ENCODE results near the gene UGT2A3.

UGT2A3 gene

GRCh38 chr4:68909385-68909784 is 42.2 kb downstream of the UGT2A3 start:
- H3K27ac ChIP-seq, result no peak overlapping the region
- no peak overlapping the region for H3K4me3 ChIP-seq (ENCODE audit: low read depth in 1 of 2, low read length in 1 of 2)
- TF ChIP-seq CTCF (IDR thresholded peaks at IDR 0.05), result no peak
- H3K9me3 ChIP-seq, result no peaks in the 10 kb centered on the region
- H3K27me3 ChIP-seq, result no peaks in the 10 kb centered on the region
- no peaks in the 10 kb centered on the region for H3K36me3 ChIP-seq
- H3K4me1 ChIP-seq (ENCODE audit: control insufficient read depth in 1 of 2, insufficient read depth in 1 of 2, low read depth in 1 of 2, low read length in 1 of 2), result no peaks in the 10 kb centered on the region

- Histone ChIP-seq H3K4me3 (ENCODE audit: low read depth in 1 of 2, low read length in 1 of 2) (no peak overlapping the region), H3K9me3 (no peaks in the 10 kb centered on the region), H3K4me1 (ENCODE audit: control insufficient read depth in 1 of 2, insufficient read depth in 1 of 2, low read depth in 1 of 2, low read length in 1 of 2) (no peaks in the 10 kb centered on the region), H3K27me3 (no peaks in the 10 kb centered on the region), H3K36me3 (no peaks in the 10 kb centered on the region), H3K27ac (no peak overlapping the region)
- TF ChIP-seq CTCF (IDR thresholded peaks at IDR 0.05), result no peak
Observed at GRCh38 chr4:68907788-68908700, 43.6 kb downstream of the UGT2A3 start.

- H3K36me3 ChIP-seq, result no peaks in the 10 kb centered on the region
- TF ChIP-seq CTCF (IDR thresholded peaks at IDR 0.05), result no peak
- no peaks in the 10 kb centered on the region for H3K27me3 ChIP-seq
- H3K9me3 ChIP-seq, result no peaks in the 10 kb centered on the region
- no peaks in the 10 kb centered on the region for H3K4me1 ChIP-seq (ENCODE audit: control insufficient read depth in 1 of 2, insufficient read depth in 1 of 2, low read depth in 1 of 2, low read length in 1 of 2)
- H3K4me3 ChIP-seq (ENCODE audit: low read depth in 1 of 2, low read length in 1 of 2), result no peak overlapping the region
- no peak overlapping the region for H3K27ac ChIP-seq
Observed at GRCh38 chr4:68907245-68907644, 44.4 kb downstream of the UGT2A3 start.

- Histone ChIP-seq H3K36me3 (no peaks in the 10 kb centered on the region), H3K27ac (no peak overlapping the region), H3K4me1 (ENCODE audit: control insufficient read depth in 1 of 2, insufficient read depth in 1 of 2, low read depth in 1 of 2, low read length in 1 of 2) (no peaks in the 10 kb centered on the region), H3K27me3 (no peaks in the 10 kb centered on the region), H3K4me3 (ENCODE audit: low read depth in 1 of 2, low read length in 1 of 2) (no peak overlapping the region), H3K9me3 (no peaks in the 10 kb centered on the region)
- TF ChIP-seq CTCF (IDR thresholded peaks at IDR 0.05), result no peak
Observed at GRCh38 chr4:68906780-68907137, 44.8 kb downstream of the UGT2A3 start.

GRCh38 chr4:68905939-68906779 is 45.4 kb downstream of the UGT2A3 start:
- H3K36me3 ChIP-seq, result no peaks in the 10 kb centered on the region
- no peak overlapping the region for H3K27ac ChIP-seq
- no peaks in the 10 kb centered on the region for H3K9me3 ChIP-seq
- no peak for TF ChIP-seq CTCF (IDR thresholded peaks at IDR 0.05)
- H3K4me3 ChIP-seq (ENCODE audit: low read depth in 1 of 2, low read length in 1 of 2), result no peak overlapping the region
- no peaks in the 10 kb centered on the region for H3K27me3 ChIP-seq
- H3K4me1 ChIP-seq (ENCODE audit: control insufficient read depth in 1 of 2, insufficient read depth in 1 of 2, low read depth in 1 of 2, low read length in 1 of 2), result no peaks in the 10 kb centered on the region
